HepG2 (cell line): ENCODE data around the gene PSMB3. TPM values are rescaled to one million over a fixed set of nuclear protein-coding genes. Genes with fewer than 3 reads are reported as not detected.

Experiments
- CBX5 ChIP-seq: sonication (generic); formaldehyde crosslinking; IDR thresholded peaks from 2 replicates; pipeline ENCODE4 v1.4.0; 2020; ENCODE audit warnings: missing genetic modification reagents, borderline replicate concordance
- CENPT ChIP-seq: sonication (generic); formaldehyde crosslinking; IDR thresholded peaks from 2 replicates; pipeline ENCODE4 v1.8.0; 2022; ENCODE audit warnings: low read depth, mild to moderate bottlenecking, moderate library complexity, missing genetic modification reagents
- PITX1 ChIP-seq: sonication (generic); formaldehyde crosslinking; IDR thresholded peaks from 2 replicates; pipeline ENCODE4 v1.5.1; 2020; ENCODE audit warnings: mild to moderate bottlenecking, missing genetic modification reagents
- REXO4 ChIP-seq: sonication (generic); formaldehyde crosslinking; IDR thresholded peaks from 2 replicates; pipeline ENCODE4 v1.8.0; 2022; ENCODE audit warnings: missing genetic modification reagents, mild to moderate bottlenecking, borderline replicate concordance
- SMYD3 ChIP-seq: sonication (generic); formaldehyde crosslinking; IDR thresholded peaks from 2 replicates; pipeline ENCODE4 v1.8.1; 2023; ENCODE audit warnings: mild to moderate bottlenecking, missing genetic modification reagents
- SRY ChIP-seq: sonication (generic); formaldehyde crosslinking; IDR thresholded peaks from 2 replicates; pipeline ENCODE4 v1.8.0; 2022; ENCODE audit warnings: mild to moderate bottlenecking, missing genetic modification reagents
- STAT5B ChIP-seq: sonication (generic); formaldehyde crosslinking; IDR thresholded peaks from 2 replicates; pipeline ENCODE4 v1.4.0; 2020; ENCODE audit warnings: missing genetic modification reagents
- U2AF1 ChIP-seq: fragments of 200-400 bp; formaldehyde crosslinking; optimal IDR thresholded peaks from 2 replicates; pipeline ENCODE3; 2017; ENCODE audit warnings: mild to moderate bottlenecking, low read depth, low read length
- ZNF20 ChIP-seq: sonication (generic); formaldehyde crosslinking; IDR thresholded peaks from 2 replicates; pipeline ENCODE4 v1.4.0; 2020; ENCODE audit warnings: mild to moderate bottlenecking, moderate library complexity, missing genetic modification reagents
- ZNF281 ChIP-seq: sonication (generic); formaldehyde crosslinking; IDR thresholded peaks from 2 replicates; pipeline ENCODE4 v1.4.0; 2020; ENCODE audit warnings: missing genetic modification reagents, borderline replicate concordance
- ZNF451 ChIP-seq: sonication (generic); formaldehyde crosslinking; IDR thresholded peaks from 2 replicates; pipeline ENCODE4 v1.5.0; 2020; ENCODE audit warnings: mild to moderate bottlenecking, missing genetic modification reagents
- ZNF574 ChIP-seq: sonication (generic); formaldehyde crosslinking; IDR thresholded peaks from 2 replicates; pipeline ENCODE4 v1.4.0; 2020; ENCODE audit warnings: missing genetic modification reagents
- ZNF609 ChIP-seq: sonication (generic); formaldehyde crosslinking; IDR thresholded peaks from 2 replicates; pipeline ENCODE4 v1.4.0; 2020; ENCODE audit warnings: mild to moderate bottlenecking, missing genetic modification reagents, borderline replicate concordance
- ZNF687 ChIP-seq: sonication (generic); formaldehyde crosslinking; IDR thresholded peaks from 2 replicates; pipeline ENCODE4 v1.5.1; 2020; ENCODE audit warnings: mild to moderate bottlenecking, missing genetic modification reagents, moderate library complexity
- ZNF776 ChIP-seq: sonication (generic); formaldehyde crosslinking; IDR thresholded peaks from 2 replicates; pipeline ENCODE4 v1.4.0; 2020; ENCODE audit warnings: mild to moderate bottlenecking, missing genetic modification reagents
- polyA plus RNA-seq, 8 experiments: library from polyadenylated mRNA; depleted of rRNA in 3 of 8; stranded (reverse) in 7 of 8; unstranded in 1 of 8; fragments of >200 nt; fragmentation: Illumina TruSeq in 4 of 8; extraction: Trizol in 4 of 8; gene quantifications; 2 replicates each; pipeline versions ENCODE4 v1.2.1 to v1.2.3, GENCODE V29; 2011 to 2016; ENCODE audit warnings: low read depth in 4 of 8, missing spikeins in 1 of 8, mixed read lengths in 1 of 8; ENCODE audit not compliant: insufficient read depth in 1 of 8
- total RNA-seq, 5 experiments: library from RNA; depleted of rRNA; stranded (reverse); fragments of >200 nt; fragmentation: Illumina TruSeq; extraction: Trizol; gene quantifications; 2 replicates each; pipeline ENCODE4 v1.2.3, GENCODE V29; 2016; ENCODE audit warnings: low read depth in 1 of 5

Gene PSMB3
- total and polyA plus RNA-seq, 2 of the 13 experiments (the other 11 are each of a cell fraction or from before 2014, with no cell fraction given) = 366 to 517 TPM

- TF ChIP-seq ZNF776 (no peak), ZNF451 (CRISPR knock-in tag) (no peak), ZNF281 (CRISPR knock-in tag) (no peak), U2AF1 (no peak), SMYD3 (CRISPR knock-in tag) (no peak), STAT5B (CRISPR knock-in tag) (no peak), CBX5 (CRISPR knock-in tag) (no peak), REXO4 (CRISPR knock-in tag) (no peak), ZNF20 (CRISPR knock-in tag) (no peak), ZNF574 (no peak), CENPT (CRISPR knock-in tag) (peak; percentile 2; the same call in 1 of the 2 replicates), ZNF687 (CRISPR knock-in tag) (no peak), SRY (CRISPR knock-in tag) (no peak), PITX1 (CRISPR knock-in tag) (no peak), ZNF609 (CRISPR knock-in tag) (no peak)
Observed at GRCh38 chr17:38729368-38729885, 23.1 kb upstream of the PSMB3 start (continued).
